SJCRH30 (cell line): ENCODE data around the gene CBLB. TPM values are rescaled to one million over a fixed set of nuclear protein-coding genes. Genes with fewer than 3 reads are reported as not detected.

Experiments used
- DNase-seq, 2 experiments: peaks; one replicate each; pipeline ENCODE4 v3.0.0-alpha.2; 2015 to 2020
- H3K27ac ChIP-seq: fragments of 250-450 bp; sonication (Bioruptor Pico); 2 replicates; pipeline ENCODE4 v1.5.1; 2020; ENCODE audit warnings: mild to moderate bottlenecking, moderate library complexity
- H3K27me3 ChIP-seq: fragments of 250-450 bp; sonication (Bioruptor Pico); 2 replicates; pipeline ENCODE4 v1.5.1; 2020; ENCODE audit warnings: mild to moderate bottlenecking, moderate library complexity
- H3K36me3 ChIP-seq: fragments of 250-450 bp; sonication (Bioruptor Pico); 2 replicates; pipeline ENCODE4 v1.5.1; 2020; ENCODE audit warnings: mild to moderate bottlenecking, moderate library complexity
- H3K4me1 ChIP-seq: fragments of 250-450 bp; sonication (Bioruptor Pico); 2 replicates; pipeline ENCODE4 v1.5.1; 2020; ENCODE audit warnings: mild to moderate bottlenecking, moderate library complexity
- H3K4me3 ChIP-seq: fragments of 250-450 bp; sonication (Bioruptor Pico); 2 replicates; pipeline ENCODE4 v1.5.1; 2020; ENCODE audit warnings: mild to moderate bottlenecking, moderate library complexity
- H3K9me3 ChIP-seq: fragments of 250-450 bp; sonication (Bioruptor Pico); replicated peaks from 2 replicates; pipeline ENCODE4 v1.5.1; 2020; ENCODE audit warnings: mild to moderate bottlenecking, moderate library complexity
- total RNA-seq: library from RNA; depleted of rRNA; stranded (reverse); fragments of >200 nt; shearing (Covaris generic); gene quantifications from 2 replicates; pipeline ENCODE4 v1.2.3, GENCODE V29; 2014

Gene CBLB
- total RNA-seq, 1 experiment from 2014 or later = 22.3 TPM

DNA sequence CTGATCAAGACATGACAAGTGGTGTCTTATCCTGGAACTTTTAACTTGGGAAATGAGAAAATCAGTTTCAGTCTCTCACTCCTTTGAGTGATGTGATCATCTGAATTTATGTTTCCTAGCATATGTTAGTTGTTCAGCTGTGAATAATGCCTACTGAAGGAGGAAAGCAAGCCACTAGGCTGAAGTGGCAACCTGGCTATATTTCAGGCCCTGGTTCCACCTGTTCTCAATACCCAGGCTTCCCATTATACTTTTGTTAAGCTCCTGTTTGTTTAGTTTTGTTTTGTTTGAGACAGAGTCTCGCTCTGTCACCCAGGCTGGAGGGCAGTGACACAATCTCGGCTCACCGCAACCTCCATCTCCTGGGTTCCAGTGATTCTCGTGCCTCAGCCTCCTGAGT is 258.3 kb downstream of the CBLB start:
- no peak overlapping the region for H3K27ac ChIP-seq
- no peaks in the 10 kb centered on the region for H3K27me3 ChIP-seq
- H3K4me3 ChIP-seq = no peak overlapping the region
- no peak for DNase-seq
- H3K4me1 ChIP-seq = peaks cover 10% of the 10 kb centered on the region
- no peaks in the 10 kb centered on the region for H3K9me3 ChIP-seq
- no peaks in the 10 kb centered on the region for H3K36me3 ChIP-seq

DNA sequence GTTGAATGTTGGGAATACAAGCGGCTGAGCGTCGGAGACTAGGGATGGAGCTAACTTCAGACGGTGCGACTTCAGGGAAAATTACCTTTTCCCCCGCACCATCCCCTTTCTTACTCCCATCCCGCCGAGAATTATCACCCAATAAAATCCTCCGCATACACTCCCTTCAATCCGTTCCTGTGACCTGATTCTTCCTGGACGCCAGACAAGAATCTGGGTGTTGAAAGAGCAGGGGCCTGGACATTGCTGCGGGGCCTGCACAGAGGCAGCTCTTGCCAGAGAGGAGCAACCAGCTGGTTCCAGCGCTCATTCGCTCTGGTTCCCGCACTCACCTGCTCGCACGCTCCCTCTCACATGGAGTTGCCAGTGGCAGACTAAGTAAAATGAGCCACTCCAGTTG is 260.2 kb downstream of the CBLB start:
- Histone ChIP-seq H3K4me1 (peaks cover 5% of the 10 kb centered on the region), H3K27me3 (no peaks in the 10 kb centered on the region), H3K4me3 (no peak overlapping the region), H3K27ac (no peak overlapping the region), H3K9me3 (no peaks in the 10 kb centered on the region), H3K36me3 (no peaks in the 10 kb centered on the region)
- DNase-seq = no peak

DNA sequence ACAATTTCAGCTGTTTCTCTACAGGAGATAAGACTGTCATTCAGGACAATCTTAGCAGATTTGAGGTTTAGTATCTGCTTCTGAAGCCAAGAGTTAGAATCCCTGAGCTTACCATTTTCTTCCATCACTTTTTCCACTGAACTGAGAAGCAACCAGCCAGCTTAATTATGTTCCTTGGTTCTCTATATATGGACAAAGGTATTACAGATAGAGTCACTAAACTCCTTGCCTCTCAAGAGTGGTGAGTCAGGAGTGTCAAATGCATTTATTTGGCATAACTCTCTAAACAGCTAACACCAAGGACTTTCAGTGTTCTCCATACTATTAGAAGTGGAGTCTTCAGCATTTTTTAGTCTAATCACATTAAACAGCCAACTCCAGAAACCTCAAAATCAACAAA is 262.8 kb downstream of the CBLB start:
- no peaks in the 10 kb centered on the region for H3K27me3 ChIP-seq
- H3K4me1 ChIP-seq = peaks cover 10% of the 10 kb centered on the region
- no peak overlapping the region for H3K4me3 ChIP-seq
- H3K27ac ChIP-seq = no peak overlapping the region
- H3K9me3 ChIP-seq = no peaks in the 10 kb centered on the region; the same call in 1 of the 2 replicates
- no peaks in the 10 kb centered on the region for H3K36me3 ChIP-seq
- DNase-seq = no peak
